Measurements from ENCODE around the gene USP9X.

Gene USP9X

GRCh38 chrX:41084893-41085511, at the start of gene USP9X:
TSS of gene USP9X (plus strand) at chrX:41085445. CDS start at chrX:41123629, 38,184 bp downstream.
- TF ChIP-seq CTCF (IDR thresholded peaks at IDR 0.05; ENCODE audit: extremely low read depth, missing control alignments) = no peak
- DNase-seq (ENCODE audit: low spot score) = peak; percentile 87

- TF ChIP-seq CTCF (IDR thresholded peaks at IDR 0.05; ENCODE audit: extremely low read depth, missing control alignments) = no peak
- no peak for DNase-seq (ENCODE audit: low spot score)
Observed at GRCh38 chrX:41035582-41035981, 49.7 kb upstream of the USP9X start.

GRCh38 chrX:41036668-41037326, 48.4 kb upstream of the USP9X start:
- no peak for DNase-seq (ENCODE audit: low spot score)
- TF ChIP-seq CTCF (IDR thresholded peaks at IDR 0.05; ENCODE audit: extremely low read depth, missing control alignments) = no peak

- no peak for DNase-seq (ENCODE audit: low spot score)
- no peak for TF ChIP-seq CTCF (IDR thresholded peaks at IDR 0.05; ENCODE audit: extremely low read depth, missing control alignments)
Observed at GRCh38 chrX:41043196-41043595, 42.0 kb upstream of the USP9X start.

- no peak for DNase-seq (ENCODE audit: low spot score)
- TF ChIP-seq CTCF (IDR thresholded peaks at IDR 0.05; ENCODE audit: extremely low read depth, missing control alignments) = no peak
Observed at GRCh38 chrX:41043674-41044345, 41.4 kb upstream of the USP9X start.

GRCh38 chrX:41045960-41046567, 39.2 kb upstream of the USP9X start:
- DNase-seq (ENCODE audit: low spot score) = no peak

More at GRCh38 chrX:41045960-41046567, 39.2 kb upstream of the USP9X start:
- no peak for TF ChIP-seq CTCF (IDR thresholded peaks at IDR 0.05; ENCODE audit: extremely low read depth, missing control alignments)
